ENCODE results near the gene PVALEF.

Gene PVALEF

GRCh38 chr17:81206166-81206565 lies 40.9 kb downstream of the PVALEF start:
- Histone ChIP-seq H3K27me3 (replicated peaks; ENCODE audit: insufficient read depth, low read length) (no peaks in the 10 kb centered on the region), H3K9ac (ENCODE audit: low read length) (no peak overlapping the region), H3K27ac (ENCODE audit: low read length) (no peak overlapping the region), H3K4me2 (ENCODE audit: low read depth, low read length) (no peak overlapping the region), H4K20me1 (ENCODE audit: insufficient read depth, low read length) (no peaks in the 10 kb centered on the region), H3K4me1 (ENCODE audit: low read length) (no peaks in the 10 kb centered on the region), H2AFZ (ENCODE audit: low read length) (no peak overlapping the region), H3K9me3 (replicated peaks; ENCODE audit: insufficient read depth, low read length) (no peaks in the 10 kb centered on the region), H3K4me3 (ENCODE audit: low read length) (no peak overlapping the region), H3K36me3 (replicated peaks; ENCODE audit: insufficient read depth, low read length) (no peaks in the 10 kb centered on the region), H3K9me2 (replicated peaks; ENCODE audit: insufficient read depth, low read length) (no peaks in the 10 kb centered on the region), H3K79me2 (ENCODE audit: low read length) (no peaks in the 10 kb centered on the region), H3F3A (ENCODE audit: insufficient read depth, low read length) (no peaks in the 10 kb centered on the region)
- TF ChIP-seq CTCF (IDR thresholded peaks at IDR 0.05; ENCODE audit: low read length): no peak
- no peak for DNase-seq

GRCh38 chr17:81206657-81207056 lies 41.4 kb downstream of the PVALEF start:
- H3K79me2 ChIP-seq (ENCODE audit: low read length): no peaks in the 10 kb centered on the region
- no peak overlapping the region for H3K27ac ChIP-seq (ENCODE audit: low read length)
- no peak overlapping the region for H3K9ac ChIP-seq (ENCODE audit: low read length)
- no peaks in the 10 kb centered on the region for H3K9me2 ChIP-seq (replicated peaks; ENCODE audit: insufficient read depth, low read length)
- DNase-seq: no peak
- H3K4me3 ChIP-seq (ENCODE audit: low read length): no peak overlapping the region
- no peak overlapping the region for H3K4me2 ChIP-seq (ENCODE audit: low read depth, low read length)
- H3K27me3 ChIP-seq (replicated peaks; ENCODE audit: insufficient read depth, low read length): no peaks in the 10 kb centered on the region
- no peaks in the 10 kb centered on the region for H3K9me3 ChIP-seq (replicated peaks; ENCODE audit: insufficient read depth, low read length)
- H4K20me1 ChIP-seq (ENCODE audit: insufficient read depth, low read length): no peaks in the 10 kb centered on the region
- TF ChIP-seq EZH2 (optimal IDR thresholded peaks at IDR 0.05; ENCODE audit: low read depth, low read length): no peak
- TF ChIP-seq EZH2phosphoT487 (IDR thresholded peaks at IDR 0.05; ENCODE audit: low read length): no peak
- no peak for TF ChIP-seq CTCF (IDR thresholded peaks at IDR 0.05; ENCODE audit: low read length)
- no peaks in the 10 kb centered on the region for H3K4me1 ChIP-seq (ENCODE audit: low read length)
- no peaks in the 10 kb centered on the region for H3F3A ChIP-seq (ENCODE audit: insufficient read depth, low read length)
- H3K36me3 ChIP-seq (replicated peaks; ENCODE audit: insufficient read depth, low read length): no peaks in the 10 kb centered on the region
- no peak overlapping the region for H2AFZ ChIP-seq (ENCODE audit: low read length)

GRCh38 chr17:81207610-81208581 lies 42.6 kb downstream of the PVALEF start:
- Histone ChIP-seq H3K27ac (ENCODE audit: low read length) (no peak overlapping the region), H3K79me2 (ENCODE audit: low read length) (no peaks in the 10 kb centered on the region), H3K36me3 (replicated peaks; ENCODE audit: insufficient read depth, low read length) (no peaks in the 10 kb centered on the region), H4K20me1 (ENCODE audit: insufficient read depth, low read length) (no peaks in the 10 kb centered on the region), H3K4me1 (ENCODE audit: low read length) (no peaks in the 10 kb centered on the region), H3F3A (ENCODE audit: insufficient read depth, low read length) (no peaks in the 10 kb centered on the region), H3K9me3 (replicated peaks; ENCODE audit: insufficient read depth, low read length) (no peaks in the 10 kb centered on the region), H3K4me2 (ENCODE audit: low read depth, low read length) (no peak overlapping the region), H2AFZ (ENCODE audit: low read length) (no peak overlapping the region), H3K4me3 (ENCODE audit: low read length) (no peak overlapping the region), H3K9ac (ENCODE audit: low read length) (no peak overlapping the region), H3K27me3 (replicated peaks; ENCODE audit: insufficient read depth, low read length) (no peaks in the 10 kb centered on the region), H3K9me2 (replicated peaks; ENCODE audit: insufficient read depth, low read length) (no peaks in the 10 kb centered on the region)
- TF ChIP-seq EZH2 (optimal IDR thresholded peaks at IDR 0.05; ENCODE audit: low read depth, low read length): no peak
- DNase-seq: no peak

- Histone ChIP-seq H3K27me3 (replicated peaks; ENCODE audit: insufficient read depth, low read length) (no peaks in the 10 kb centered on the region), H3K9me2 (replicated peaks; ENCODE audit: insufficient read depth, low read length) (no peaks in the 10 kb centered on the region), H3K27ac (ENCODE audit: low read length) (no peak overlapping the region), H3K4me2 (ENCODE audit: low read depth, low read length) (no peak overlapping the region), H3F3A (ENCODE audit: insufficient read depth, low read length) (no peaks in the 10 kb centered on the region), H3K79me2 (ENCODE audit: low read length) (no peaks in the 10 kb centered on the region), H3K9ac (ENCODE audit: low read length) (no peak overlapping the region), H2AFZ (ENCODE audit: low read length) (no peak overlapping the region), H3K4me1 (ENCODE audit: low read length) (no peaks in the 10 kb centered on the region), H3K9me3 (replicated peaks; ENCODE audit: insufficient read depth, low read length) (no peaks in the 10 kb centered on the region), H3K36me3 (replicated peaks; ENCODE audit: insufficient read depth, low read length) (no peaks in the 10 kb centered on the region), H3K4me3 (ENCODE audit: low read length) (no peak overlapping the region), H4K20me1 (ENCODE audit: insufficient read depth, low read length) (no peaks in the 10 kb centered on the region)
- TF ChIP-seq EZH2phosphoT487 (IDR thresholded peaks at IDR 0.05; ENCODE audit: low read length) (no peak), CTCF (IDR thresholded peaks at IDR 0.05; ENCODE audit: low read length) (no peak), EZH2 (optimal IDR thresholded peaks at IDR 0.05; ENCODE audit: low read depth, low read length) (no peak)
- no peak for DNase-seq
These were observed 43.3 kb downstream of the PVALEF start for GRCh38 chr17:81208651-81209050.

All from MM.1S (cell line).